MM.1S (cell line): Measurements from ENCODE around the gene ZFHX3.

Source experiments
- EZH2phosphoT487 ChIP-seq: fragments of 300-600 bp; sonication (generic); IDR thresholded peaks from 2 replicates; pipeline ENCODE4 v1.6.1; 2018; ENCODE audit warnings: antibody characterized with exemption, low read length
- TF ChIP-seq, protein P1 (sequence below): fragments of 300-600 bp; sonication (generic); IDR thresholded peaks from 2 replicates; pipeline ENCODE4 v1.5.1; 2016; ENCODE audit warnings: antibody characterized with exemption, low read length, mixed read lengths

DNA sequence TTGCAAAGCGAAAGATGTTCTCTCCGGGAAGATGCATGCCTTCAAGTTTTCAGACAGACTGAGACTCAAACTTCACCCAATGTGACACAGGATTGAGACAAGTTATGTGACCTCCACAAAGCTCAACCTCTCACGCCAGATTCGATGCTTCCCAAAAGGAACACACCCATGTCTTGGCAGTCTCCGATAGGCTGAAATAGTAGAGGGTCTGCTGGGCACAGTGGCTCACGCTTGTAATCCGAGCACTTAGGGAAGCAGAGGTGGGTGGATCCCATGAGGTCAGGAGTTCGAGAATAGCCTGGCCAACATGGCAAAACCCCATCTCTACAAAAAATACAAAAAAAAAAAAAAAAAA is 22.1 kb downstream of the ZFHX3 start:
- TF ChIP-seq EZH2phosphoT487 = no peak
- TF ChIP-seq, protein P1, sequence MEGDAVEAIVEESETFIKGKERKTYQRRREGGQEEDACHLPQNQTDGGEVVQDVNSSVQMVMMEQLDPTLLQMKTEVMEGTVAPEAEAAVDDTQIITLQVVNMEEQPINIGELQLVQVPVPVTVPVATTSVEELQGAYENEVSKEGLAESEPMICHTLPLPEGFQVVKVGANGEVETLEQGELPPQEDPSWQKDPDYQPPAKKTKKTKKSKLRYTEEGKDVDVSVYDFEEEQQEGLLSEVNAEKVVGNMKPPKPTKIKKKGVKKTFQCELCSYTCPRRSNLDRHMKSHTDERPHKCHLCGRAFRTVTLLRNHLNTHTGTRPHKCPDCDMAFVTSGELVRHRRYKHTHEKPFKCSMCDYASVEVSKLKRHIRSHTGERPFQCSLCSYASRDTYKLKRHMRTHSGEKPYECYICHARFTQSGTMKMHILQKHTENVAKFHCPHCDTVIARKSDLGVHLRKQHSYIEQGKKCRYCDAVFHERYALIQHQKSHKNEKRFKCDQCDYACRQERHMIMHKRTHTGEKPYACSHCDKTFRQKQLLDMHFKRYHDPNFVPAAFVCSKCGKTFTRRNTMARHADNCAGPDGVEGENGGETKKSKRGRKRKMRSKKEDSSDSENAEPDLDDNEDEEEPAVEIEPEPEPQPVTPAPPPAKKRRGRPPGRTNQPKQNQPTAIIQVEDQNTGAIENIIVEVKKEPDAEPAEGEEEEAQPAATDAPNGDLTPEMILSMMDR = no peak
